Natural killer cell (primary cell): ENCODE results near the gene ATXN7L3. TPM values are rescaled to one million over a fixed set of nuclear protein-coding genes. Genes with fewer than 3 reads are reported as not detected.

Source experiments
- ATAC-seq, 3 donors: fragments of 150-1000 bp in 2 of 3; fragments of 200-7000 bp in 1 of 3; cut with Tn5 transposase; 1 replicate in 1 of 3; 2 replicates in 2 of 3; pipeline ENCODE4 v1.10.0; 2021; ENCODE audit warnings: mild to moderate bottlenecking in 2 of 3, moderate library complexity in 2 of 3
- DNase-seq, 2 donors: peaks; one replicate each; pipeline versions ENCODE4 v3.0.0 to v3.0.0-alpha.2; 2013 to 2021; ENCODE audit warnings: mixed read lengths in 1 of 2
- H3K27ac ChIP-seq: one replicate; pipeline ENCODE4 v1.5.1; 2013; ENCODE audit warnings: mild to moderate bottlenecking, low read length
- H3K27me3 ChIP-seq: one replicate; pipeline ENCODE4 v1.6.1; 2013; ENCODE audit warnings: low read length; ENCODE audit not compliant: control insufficient read depth, insufficient read depth
- H3K36me3 ChIP-seq: one replicate; pipeline ENCODE4 v1.6.1; 2013; ENCODE audit warnings: low read length; ENCODE audit not compliant: control insufficient read depth, insufficient read depth
- H3K4me1 ChIP-seq: one replicate; pipeline ENCODE4 v1.6.1; 2013; ENCODE audit warnings: low read length; ENCODE audit not compliant: control insufficient read depth, insufficient read depth
- H3K4me3 ChIP-seq: one replicate; pipeline ENCODE4 v1.5.1; 2013; ENCODE audit warnings: low read length
- H3K9me3 ChIP-seq: one replicate; pipeline ENCODE4 v1.6.1; 2013; ENCODE audit warnings: low read length; ENCODE audit not compliant: control insufficient read depth, insufficient read depth
- H3K27ac Mint-ChIP-seq, 2 donors: one replicate each; pipeline ENCODE4 v1.8.0; 2022; ENCODE audit warnings: mild to moderate bottlenecking in 2 of 2, mixed read lengths in 2 of 2, moderate library complexity in 1 of 2
- H3K27me3 Mint-ChIP-seq, 2 donors: one replicate each; pipeline ENCODE4 v1.8.0; 2022; ENCODE audit warnings: low read depth in 2 of 2, mixed read lengths in 2 of 2
- H3K36me3 Mint-ChIP-seq: one replicate; pipeline ENCODE4 v1.8.0; 2022; ENCODE audit warnings: mixed read lengths
- H3K4me1 Mint-ChIP-seq, 2 donors: one replicate each; pipeline ENCODE4 v1.8.0; 2022; ENCODE audit warnings: mixed read lengths in 2 of 2
- H3K4me3 Mint-ChIP-seq: one replicate; pipeline ENCODE4 v1.8.0; 2022; ENCODE audit warnings: mild to moderate bottlenecking, moderate library complexity, mixed read lengths
- H3K9me3 Mint-ChIP-seq, 2 donors: one replicate each; pipeline ENCODE4 v1.8.0; 2022; ENCODE audit warnings: mixed read lengths in 2 of 2
- WGBS: methylation state at CpG from one replicate; pipeline ENCODE4 v1.1.7; 2013; ENCODE audit warnings: missing lambda C conversion rate; ENCODE audit not compliant: insufficient coverage; 5-methylcytosine and 5-hydroxymethylcytosine counted together
- intact Hi-C: fragments of 100-400 bp; cut with micrococcal nuclease; formaldehyde crosslinking; loops from one replicate; pipeline ENCODE4 v1.14.2; 2022
- total RNA-seq, 4 donors: library from RNA; stranded (reverse); fragments of 120-200 nt in 1 of 4; gene quantifications; one replicate each; pipeline versions ENCODE4 v1.2.3 to v1.2.4, GENCODE V29; 2013 to 2022
- TF ChIP-seq, protein P1 (sequence below): fragments of 200-600 bp; IDR thresholded peaks from one replicate; pipeline ENCODE4 v1.8.0; 2022; ENCODE audit warnings: antibody characterized with exemption

Gene ATXN7L3
- total RNA-seq, 3 donors from 2014 or later (not counting 1 experiment from before 2014, with no cell fraction given) = 87.6 to 112 (median 109) TPM

DNA sequence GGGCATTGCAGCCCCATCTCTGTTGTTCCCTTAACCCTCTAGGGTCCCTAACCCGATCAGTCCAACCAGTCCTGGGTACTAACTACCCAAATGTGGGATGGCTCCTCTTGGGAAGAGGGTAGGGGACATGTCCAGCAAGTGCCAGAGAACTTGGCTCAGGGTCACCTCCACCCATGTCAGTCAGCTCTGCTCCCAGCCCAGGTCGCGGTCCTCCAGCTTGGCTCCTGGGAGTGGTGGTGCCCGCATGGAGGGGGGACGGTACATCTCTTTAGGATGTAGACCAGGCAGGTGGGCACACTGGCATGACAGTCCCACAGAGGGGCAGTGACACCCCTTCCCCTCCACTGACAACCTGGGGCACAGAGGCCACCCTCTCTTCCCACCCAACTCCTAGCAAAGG is 6.9 kb downstream of the ATXN7L3 start:
- H3K36me3 ChIP-seq = peaks cover 46% of the 10 kb centered on the region
- no peak overlapping the region for H3K27ac ChIP-seq
- H3K27me3 Mint-ChIP-seq = no peaks in the 10 kb centered on the region
- H3K9me3 ChIP-seq = no peaks in the 10 kb centered on the region
- H3K9me3 Mint-ChIP-seq = no peaks in the 10 kb centered on the region
- peaks cover 14% of the 10 kb centered on the region for H3K4me1 ChIP-seq
- 98% methylated on average over 5 of the region's 5 CpGs for WGBS
- no peak for DNase-seq
- peaks cover 10 to 25% of the 10 kb centered on the region in 2 donors for H3K4me1 Mint-ChIP-seq
- no peak overlapping the region for H3K4me3 Mint-ChIP-seq
- TF ChIP-seq, protein P1, sequence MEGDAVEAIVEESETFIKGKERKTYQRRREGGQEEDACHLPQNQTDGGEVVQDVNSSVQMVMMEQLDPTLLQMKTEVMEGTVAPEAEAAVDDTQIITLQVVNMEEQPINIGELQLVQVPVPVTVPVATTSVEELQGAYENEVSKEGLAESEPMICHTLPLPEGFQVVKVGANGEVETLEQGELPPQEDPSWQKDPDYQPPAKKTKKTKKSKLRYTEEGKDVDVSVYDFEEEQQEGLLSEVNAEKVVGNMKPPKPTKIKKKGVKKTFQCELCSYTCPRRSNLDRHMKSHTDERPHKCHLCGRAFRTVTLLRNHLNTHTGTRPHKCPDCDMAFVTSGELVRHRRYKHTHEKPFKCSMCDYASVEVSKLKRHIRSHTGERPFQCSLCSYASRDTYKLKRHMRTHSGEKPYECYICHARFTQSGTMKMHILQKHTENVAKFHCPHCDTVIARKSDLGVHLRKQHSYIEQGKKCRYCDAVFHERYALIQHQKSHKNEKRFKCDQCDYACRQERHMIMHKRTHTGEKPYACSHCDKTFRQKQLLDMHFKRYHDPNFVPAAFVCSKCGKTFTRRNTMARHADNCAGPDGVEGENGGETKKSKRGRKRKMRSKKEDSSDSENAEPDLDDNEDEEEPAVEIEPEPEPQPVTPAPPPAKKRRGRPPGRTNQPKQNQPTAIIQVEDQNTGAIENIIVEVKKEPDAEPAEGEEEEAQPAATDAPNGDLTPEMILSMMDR = no peak
- no peaks in the 10 kb centered on the region for H3K36me3 Mint-ChIP-seq
- ATAC-seq = no peak
- H3K27ac Mint-ChIP-seq = no peak overlapping the region
- no peaks in the 10 kb centered on the region for H3K27me3 ChIP-seq
- intact Hi-C loops = no loop called here
- no peak overlapping the region for H3K4me3 ChIP-seq

DNA sequence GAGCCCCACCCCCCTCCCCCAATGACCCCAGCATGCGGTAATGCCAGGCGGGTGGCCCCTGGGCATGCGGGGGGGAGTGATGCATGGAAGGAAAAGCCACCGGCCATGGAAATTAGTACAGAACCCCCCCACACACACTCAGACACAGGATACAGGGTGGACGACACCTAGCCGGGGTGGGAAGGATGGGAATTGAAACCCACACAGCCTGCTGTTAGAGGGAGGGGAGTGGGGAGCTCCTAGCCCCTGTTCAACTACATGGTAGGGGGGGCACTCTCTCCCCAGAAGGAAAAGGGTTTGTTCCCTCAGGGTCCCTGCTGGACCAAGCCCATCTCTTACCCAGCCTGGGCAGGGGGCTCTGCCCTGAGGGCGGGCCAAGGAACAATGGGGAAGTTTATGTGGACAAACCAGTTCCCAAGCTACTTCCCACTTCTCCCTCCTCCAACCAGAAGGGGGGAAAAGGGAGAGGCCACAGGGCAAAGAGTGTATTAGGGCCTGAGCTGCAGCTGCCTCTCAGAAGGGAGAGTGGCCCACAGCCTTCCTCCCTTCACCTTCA is 7.7 kb downstream of the ATXN7L3 start:
- Histone ChIP-seq H3K9me3 (no peaks in the 10 kb centered on the region), H3K4me3 (no peak overlapping the region), H3K27me3 (no peaks in the 10 kb centered on the region), H3K27ac (no peak overlapping the region), H3K36me3 (peaks cover 42% of the 10 kb centered on the region), H3K4me1 (peaks cover 13% of the 10 kb centered on the region)
- no peak for DNase-seq
- no peak overlapping the region for H3K27ac Mint-ChIP-seq
- intact Hi-C loops = no loop called here
- no peaks in the 10 kb centered on the region for H3K36me3 Mint-ChIP-seq
- no CpG with 5 or more reads among the region's 7 CpGs for WGBS
- H3K4me3 Mint-ChIP-seq = no peak overlapping the region
- TF ChIP-seq, protein P1 = no peak
- H3K4me1 Mint-ChIP-seq = peaks cover 13 to 24% of the 10 kb centered on the region in 2 donors
- no peaks in the 10 kb centered on the region for H3K9me3 Mint-ChIP-seq
- no peaks in the 10 kb centered on the region for H3K27me3 Mint-ChIP-seq
- no peak for ATAC-seq

DNA sequence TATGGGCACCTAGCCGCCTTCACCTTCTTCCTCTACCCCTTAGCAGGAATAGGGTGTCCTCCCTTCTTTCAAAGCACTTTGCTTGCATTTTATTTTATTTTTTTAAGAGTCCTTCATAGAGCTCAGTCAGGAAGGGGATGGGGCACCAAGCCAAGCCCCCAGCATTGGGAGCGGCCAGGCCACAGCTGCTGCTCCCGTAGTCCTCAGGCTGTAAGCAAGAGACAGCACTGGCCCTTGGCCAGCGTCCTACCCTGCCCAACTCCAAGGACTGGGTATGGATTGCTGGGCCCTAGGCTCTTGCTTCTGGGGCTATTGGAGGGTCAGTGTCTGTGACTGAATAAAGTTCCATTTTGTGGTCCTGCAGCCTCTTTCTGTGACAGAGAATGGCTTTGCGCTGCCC is 8.3 kb downstream of the ATXN7L3 start:
- intact Hi-C loops = no loop called here
- Histone ChIP-seq H3K27ac (no peak overlapping the region), H3K27me3 (no peaks in the 10 kb centered on the region), H3K36me3 (peaks cover 39% of the 10 kb centered on the region), H3K4me1 (peaks cover 13% of the 10 kb centered on the region), H3K9me3 (no peaks in the 10 kb centered on the region), H3K4me3 (no peak overlapping the region)
- H3K4me1 Mint-ChIP-seq = peaks cover 18 to 29% of the 10 kb centered on the region in 2 donors
- no peak for ATAC-seq
- DNase-seq = no peak
- H3K27me3 Mint-ChIP-seq = no peaks in the 10 kb centered on the region
- H3K4me3 Mint-ChIP-seq = no peak overlapping the region
- no peaks in the 10 kb centered on the region for H3K9me3 Mint-ChIP-seq
- peak overlapping the region; percentile 3 to 68 for H3K27ac Mint-ChIP-seq
- no peaks in the 10 kb centered on the region for H3K36me3 Mint-ChIP-seq
- TF ChIP-seq, protein P1 = no peak
- WGBS = 96% methylated on average over 5 of the region's 5 CpGs

DNA sequence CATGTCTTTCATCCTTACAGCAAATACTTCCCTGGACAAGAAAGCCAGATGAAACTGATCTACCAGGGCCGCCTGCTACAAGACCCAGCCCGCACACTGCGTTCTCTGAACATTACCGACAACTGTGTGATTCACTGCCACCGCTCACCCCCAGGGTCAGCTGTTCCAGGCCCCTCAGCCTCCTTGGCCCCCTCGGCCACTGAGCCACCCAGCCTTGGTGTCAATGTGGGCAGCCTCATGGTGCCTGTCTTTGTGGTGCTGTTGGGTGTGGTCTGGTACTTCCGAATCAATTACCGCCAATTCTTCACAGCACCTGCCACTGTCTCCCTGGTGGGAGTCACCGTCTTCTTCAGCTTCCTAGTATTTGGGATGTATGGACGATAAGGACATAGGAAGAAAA is 9.2 kb downstream of the ATXN7L3 start:
- Mint-ChIP-seq H3K9me3 (no peaks in the 10 kb centered on the region), H3K27ac (peak overlapping the region; percentile 3 to 31), H3K4me1 (peaks cover 23 to 31% of the 10 kb centered on the region in 2 donors), H3K36me3 (no peaks in the 10 kb centered on the region), H3K27me3 (no peaks in the 10 kb centered on the region), H3K4me3 (peak overlapping the region; percentile 62)
- H3K36me3 ChIP-seq = peaks cover 35% of the 10 kb centered on the region
- WGBS = 97% methylated on average over 9 of the region's 10 CpGs
- no peak overlapping the region for H3K4me3 ChIP-seq
- ATAC-seq (no peak), DNase-seq (no peak)
- H3K4me1 ChIP-seq = peaks cover 19% of the 10 kb centered on the region
- intact Hi-C loops = no loop called here
- TF ChIP-seq, protein P1 = no peak
- no peaks in the 10 kb centered on the region for H3K27me3 ChIP-seq
- no peak overlapping the region for H3K27ac ChIP-seq
- no peaks in the 10 kb centered on the region for H3K9me3 ChIP-seq
